GM10266 (cell line): ENCODE data around the gene PLCXD1.

Experiments
- DNase-seq: peaks from one replicate; pipeline ENCODE4 v3.0.0; 2012; ENCODE audit errors: extremely low spot score
- TF ChIP-seq, protein P1 (sequence below): IDR thresholded peaks from 2 replicates; pipeline ENCODE4 v1.5.1; 2012; ENCODE audit warnings: mild to moderate bottlenecking, low read depth; ENCODE audit not compliant: control insufficient read depth, insufficient read depth; ENCODE audit errors: missing control alignments

Gene PLCXD1

DNA sequence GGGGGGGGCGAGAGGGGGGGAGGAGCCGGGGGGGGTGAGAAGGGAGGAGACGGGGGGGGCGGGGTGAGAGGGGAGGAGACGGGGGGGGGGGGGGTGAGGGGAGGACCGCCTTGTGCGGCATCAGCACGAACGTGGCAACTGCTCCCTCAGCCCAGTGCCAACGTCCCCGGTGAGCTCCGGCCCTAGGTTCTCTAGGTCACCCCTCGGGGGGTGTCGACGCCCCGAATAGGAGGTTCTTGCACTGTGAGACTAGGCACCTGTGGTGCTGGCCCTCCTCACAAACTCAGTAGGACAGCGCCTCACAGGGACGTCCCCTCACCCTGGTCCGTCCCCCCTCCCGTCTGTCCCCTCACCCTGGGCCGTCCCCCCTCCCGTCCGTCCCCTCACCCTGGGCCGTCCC is 58.9 kb downstream of the PLCXD1 start:
- DNase-seq: no peak
- TF ChIP-seq, protein P1, sequence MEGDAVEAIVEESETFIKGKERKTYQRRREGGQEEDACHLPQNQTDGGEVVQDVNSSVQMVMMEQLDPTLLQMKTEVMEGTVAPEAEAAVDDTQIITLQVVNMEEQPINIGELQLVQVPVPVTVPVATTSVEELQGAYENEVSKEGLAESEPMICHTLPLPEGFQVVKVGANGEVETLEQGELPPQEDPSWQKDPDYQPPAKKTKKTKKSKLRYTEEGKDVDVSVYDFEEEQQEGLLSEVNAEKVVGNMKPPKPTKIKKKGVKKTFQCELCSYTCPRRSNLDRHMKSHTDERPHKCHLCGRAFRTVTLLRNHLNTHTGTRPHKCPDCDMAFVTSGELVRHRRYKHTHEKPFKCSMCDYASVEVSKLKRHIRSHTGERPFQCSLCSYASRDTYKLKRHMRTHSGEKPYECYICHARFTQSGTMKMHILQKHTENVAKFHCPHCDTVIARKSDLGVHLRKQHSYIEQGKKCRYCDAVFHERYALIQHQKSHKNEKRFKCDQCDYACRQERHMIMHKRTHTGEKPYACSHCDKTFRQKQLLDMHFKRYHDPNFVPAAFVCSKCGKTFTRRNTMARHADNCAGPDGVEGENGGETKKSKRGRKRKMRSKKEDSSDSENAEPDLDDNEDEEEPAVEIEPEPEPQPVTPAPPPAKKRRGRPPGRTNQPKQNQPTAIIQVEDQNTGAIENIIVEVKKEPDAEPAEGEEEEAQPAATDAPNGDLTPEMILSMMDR: no peak

DNA sequence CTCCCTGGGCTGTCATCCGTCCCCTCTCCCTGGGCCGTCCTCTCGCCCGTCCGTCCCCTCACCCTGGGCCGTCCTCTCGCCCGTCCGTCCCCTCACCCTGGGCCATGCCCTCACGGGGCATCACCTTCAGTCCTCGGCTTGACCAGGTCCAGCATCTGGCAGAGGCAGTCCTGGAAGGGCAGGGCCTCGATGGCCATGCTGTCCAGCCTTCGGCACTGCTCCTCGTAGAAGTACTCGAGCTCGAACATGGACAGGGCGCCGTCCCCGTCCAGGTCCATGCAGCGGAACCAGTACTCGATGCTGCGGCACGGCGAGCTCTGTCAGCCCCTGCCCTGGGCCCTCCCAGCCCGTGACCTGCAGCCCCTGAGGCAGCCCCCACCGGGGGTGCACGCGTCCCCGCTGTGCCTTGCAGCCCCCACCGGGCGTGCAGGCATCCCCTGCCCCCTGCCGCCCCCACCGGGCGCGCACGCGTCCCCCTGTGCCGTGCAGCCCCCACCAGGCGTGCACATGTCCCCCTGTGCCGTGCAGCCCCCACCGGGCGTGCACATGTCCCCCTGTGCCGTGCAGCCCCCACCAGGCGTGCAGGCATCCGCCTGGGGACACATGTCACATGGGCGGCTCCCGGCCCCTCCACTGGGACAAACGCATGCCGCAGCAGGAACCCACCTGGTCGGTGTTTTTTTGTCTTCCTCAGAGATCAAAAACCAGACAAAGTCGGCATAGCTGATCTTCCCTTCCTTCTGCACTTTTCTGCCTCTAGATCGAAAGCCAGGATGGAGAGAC is 59.7 kb downstream of the PLCXD1 start:
- TF ChIP-seq, protein P1: no peak
- no peak for DNase-seq

DNA sequence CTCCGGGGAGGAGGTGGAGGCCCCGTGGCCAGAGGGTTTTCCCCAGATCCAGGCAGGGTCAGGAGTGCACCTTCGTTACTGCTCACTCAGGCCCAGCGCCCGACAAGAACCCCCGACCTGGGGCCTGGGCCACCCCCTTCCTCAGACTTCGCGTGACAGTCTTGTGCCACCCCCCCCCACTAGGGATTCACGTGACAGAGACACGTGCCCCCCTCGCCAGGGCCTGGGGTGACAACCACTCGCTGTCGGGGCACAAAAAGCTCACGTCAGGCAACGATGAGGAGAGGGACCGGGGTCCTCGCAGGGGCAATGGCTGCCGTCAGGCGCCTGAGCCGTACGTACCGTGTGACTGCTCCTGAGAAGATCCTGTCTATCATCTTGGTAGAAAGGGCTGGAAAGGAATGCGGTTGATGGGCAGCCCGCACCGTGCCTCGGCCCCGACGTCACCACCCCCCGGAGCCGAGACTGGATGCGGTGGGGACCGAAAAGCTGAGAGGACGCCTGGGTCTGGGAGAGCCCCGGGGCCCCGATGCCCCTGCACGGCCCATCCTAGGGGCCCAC is 60.4 kb downstream of the PLCXD1 start:
- DNase-seq: no peak

DNA sequence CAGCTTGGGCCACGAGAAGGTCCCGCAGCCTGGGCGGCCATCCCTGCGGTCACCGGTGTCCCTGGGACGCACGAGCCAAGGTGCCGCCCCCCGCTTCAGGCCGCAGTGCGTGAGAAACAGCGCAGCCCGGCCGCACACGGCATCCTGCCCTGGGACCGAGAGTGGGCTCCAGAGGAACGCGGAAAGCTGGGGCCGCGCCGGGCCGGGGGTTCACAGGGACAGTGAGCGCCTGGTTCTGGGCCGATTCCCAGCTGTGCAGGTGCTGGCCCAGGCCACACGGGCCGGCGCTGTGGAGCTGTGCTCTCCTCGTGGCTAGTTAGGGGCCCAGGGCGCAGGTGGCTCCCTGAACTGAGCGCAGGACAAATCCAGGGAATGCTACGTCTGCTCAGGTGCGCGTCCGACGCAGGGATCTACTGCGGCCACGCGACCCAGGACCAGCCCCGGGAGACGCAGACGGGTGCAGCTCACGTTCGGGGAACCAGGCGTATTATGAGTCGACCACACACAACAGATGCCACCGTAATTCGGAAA is 63.3 kb downstream of the PLCXD1 start:
- TF ChIP-seq, protein P1: no peak
- no peak for DNase-seq

More for the DNA sequence above, 60.4 kb downstream of the PLCXD1 start:
- TF ChIP-seq, protein P1: no peak

DNA sequence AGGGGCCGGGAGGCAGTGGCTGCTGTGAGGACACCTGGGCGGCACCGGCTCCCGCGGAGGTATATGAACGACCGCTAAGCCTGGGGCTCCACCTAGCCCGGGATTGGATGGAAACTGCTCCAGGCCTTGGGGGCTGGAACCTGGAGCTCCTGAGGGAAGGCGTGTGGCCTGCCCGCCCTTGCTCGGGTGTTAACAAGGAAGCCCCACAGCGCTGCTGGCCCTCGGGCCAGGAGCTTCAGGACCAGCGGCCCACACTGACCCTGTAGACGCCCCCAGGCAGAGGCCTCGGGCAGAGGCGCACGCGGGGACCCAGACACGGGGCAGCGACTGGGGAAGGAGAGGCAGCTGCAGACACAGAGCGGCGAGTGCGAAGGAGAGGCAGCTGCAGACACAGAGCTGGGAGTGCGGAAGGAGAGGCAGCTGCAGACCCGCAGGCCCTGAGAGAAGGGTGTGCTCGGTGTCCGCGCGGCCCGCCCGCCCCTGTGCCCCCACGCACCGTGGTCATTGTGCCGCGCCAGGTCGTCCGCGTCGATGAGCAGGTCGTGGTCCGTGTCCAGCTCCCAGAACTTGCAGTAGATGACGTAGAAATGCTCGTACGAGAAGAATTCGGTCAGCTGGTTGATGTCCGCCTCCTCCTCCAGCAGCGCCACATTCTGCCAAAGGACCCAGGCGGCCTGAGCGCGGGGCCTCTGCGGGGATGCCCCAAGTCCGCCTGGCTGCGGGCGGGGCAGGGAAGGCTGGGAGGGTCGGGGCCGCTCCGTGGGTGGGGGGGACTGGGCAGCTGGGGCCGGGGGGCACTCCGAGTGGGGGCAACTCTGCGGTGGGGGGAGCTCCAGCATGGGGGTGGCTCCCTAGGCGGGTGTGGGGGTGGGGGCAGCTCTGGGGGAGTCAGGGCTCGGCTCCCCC is 64.1 kb downstream of the PLCXD1 start:
- no peak for DNase-seq
- TF ChIP-seq, protein P1: no peak

DNA sequence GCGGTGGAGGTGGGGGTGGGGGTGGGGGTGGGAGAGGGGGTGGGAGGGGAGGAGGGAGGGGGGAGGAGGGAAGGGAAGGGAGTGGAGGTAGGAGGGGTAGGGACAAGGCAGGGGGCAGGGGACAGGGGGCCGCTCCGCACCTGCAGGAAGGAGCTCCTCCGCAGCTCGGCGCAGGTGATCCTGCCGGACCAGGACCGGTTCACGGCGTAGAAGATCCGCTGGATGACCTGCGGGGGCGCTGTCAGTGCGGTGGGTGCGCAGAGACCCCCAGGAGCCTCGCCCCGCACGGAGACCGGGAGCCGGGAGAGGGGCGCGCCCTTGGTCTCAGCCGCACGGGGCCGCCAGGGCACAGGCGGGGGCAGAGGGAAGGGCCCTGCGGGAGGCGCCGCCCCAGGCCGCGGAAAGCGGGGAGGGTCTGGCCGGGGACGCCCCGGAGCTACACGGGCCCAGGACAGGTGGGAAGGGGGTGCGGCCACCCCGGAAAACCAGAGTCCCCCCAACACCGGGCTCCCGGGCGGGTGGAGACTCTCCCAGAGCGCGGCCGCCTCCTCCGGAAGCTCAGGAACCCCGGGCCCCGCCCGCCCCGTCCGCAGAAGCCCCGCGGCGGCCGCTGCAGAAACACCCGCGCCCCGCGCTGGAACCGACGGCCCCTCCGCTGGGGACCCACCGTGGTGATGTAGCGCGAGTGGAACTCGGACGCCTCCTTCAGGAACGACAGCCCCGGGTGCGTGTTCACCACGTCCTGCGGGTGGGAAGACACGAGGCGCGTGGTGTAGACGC is 65.0 kb downstream of the PLCXD1 start:
- TF ChIP-seq, protein P1: no peak
- DNase-seq: no peak
